A673 (cell line): Measurements from ENCODE around the gene FRY. TPM values are rescaled to one million over a fixed set of nuclear protein-coding genes. Genes with fewer than 3 reads are reported as not detected.

ENCODE experiments used
- BruUV-seq: library from RNA; stranded (reverse); fragments of 400-500 nt; replicated peaks from 2 replicates; lab custom pipeline; 2021; lab: Mats Ljungman, UMichigan
- CTCF ChIA-PET: fragments of 300-600 bp; sonication (Branson Sonifier 250); formaldehyde crosslinking; loops from one replicate; lab custom pipeline; 2022; ENCODE audit warnings: antibody characterized with exemption; lab: Charles Lee
- POLR2A ChIA-PET: fragments of 300-600 bp; sonication (Branson Sonifier 250); formaldehyde crosslinking; loops from one replicate; lab custom pipeline; 2022; ENCODE audit warnings: antibody characterized with exemption; ENCODE audit not compliant: low non-redundant PET; lab: Charles Lee
- DNase-seq: peaks from one replicate; pipeline ENCODE4 v3.0.0-alpha.2; 2015; ENCODE audit warnings: low spot score
- H3K27ac ChIP-seq: fragments of 200-600 bp; sonication (generic); 2 replicates; pipeline ENCODE4 v1.5.1; 2016; ENCODE audit warnings: mixed run types, low read depth, mild to moderate bottlenecking, mixed read lengths, antibody characterized with exemption, low read length; ENCODE audit not compliant: poor library complexity, severe bottlenecking
- H3K27me3 ChIP-seq: fragments of 200-600 bp; sonication (generic); replicated peaks from 2 replicates; pipeline ENCODE4 v1.6.1; 2017; ENCODE audit warnings: mixed run types, low read depth, mild to moderate bottlenecking, mixed read lengths, antibody characterized with exemption, low read length; ENCODE audit not compliant: insufficient read depth, poor library complexity
- H3K36me3 ChIP-seq: fragments of 200-600 bp; sonication (generic); 2 replicates; pipeline ENCODE4 v1.6.1; 2016; ENCODE audit warnings: mixed run types, mild to moderate bottlenecking, mixed read lengths, antibody characterized with exemption, low read length; ENCODE audit not compliant: insufficient read depth, poor library complexity, severe bottlenecking
- H3K4me1 ChIP-seq: fragments of 200-600 bp; sonication (generic); 2 replicates; pipeline ENCODE4 v1.6.1; 2017; ENCODE audit warnings: mixed run types, mild to moderate bottlenecking, mixed read lengths, antibody characterized with exemption, low read length; ENCODE audit not compliant: insufficient read depth, poor library complexity, severe bottlenecking
- H3K4me3 ChIP-seq: fragments of 200-600 bp; sonication (generic); 2 replicates; pipeline ENCODE4 v1.5.1; 2016; ENCODE audit warnings: low read depth, mixed run types, mild to moderate bottlenecking, mixed read lengths, low read length; ENCODE audit not compliant: poor library complexity, severe bottlenecking
- H3K9me3 ChIP-seq: fragments of 200-600 bp; sonication (generic); 2 replicates; pipeline ENCODE4 v1.6.1; 2016; ENCODE audit warnings: mixed run types, low read depth, mild to moderate bottlenecking, mixed read lengths, antibody characterized with exemption, low read length; ENCODE audit not compliant: poor library complexity, severe bottlenecking
- EZH2 ChIP-seq: fragments of 200-600 bp; sonication (generic); IDR thresholded peaks from 2 replicates; pipeline ENCODE4 v1.6.1; 2017; ENCODE audit warnings: borderline replicate concordance, low read depth, mild to moderate bottlenecking, mixed read lengths, antibody characterized with exemption, low read length; ENCODE audit not compliant: poor library complexity, severe bottlenecking
- intact Hi-C: fragments of 100-400 bp; cut with micrococcal nuclease; formaldehyde crosslinking; loops from one replicate; pipeline ENCODE4 v1.10.0; 2022; ENCODE audit not compliant: unreplicated experiment
- total RNA-seq: library from RNA; stranded (reverse); gene quantifications from 2 replicates; pipeline ENCODE4 v1.2.3, GENCODE V29; 2021
- TF ChIP-seq, protein P1 (sequence below): fragments of 300-800, 200-600 bp; sonication (generic); conservative IDR thresholded peaks from 2 replicates; pipeline ENCODE4 v1.5.1; 2017; ENCODE audit warnings: low read depth, mild to moderate bottlenecking, antibody characterized with exemption, low read length, moderate library complexity, mixed read lengths

FRY gene
- total RNA-seq, 1 experiment from 2014 or later: 0.58 TPM

DNA sequence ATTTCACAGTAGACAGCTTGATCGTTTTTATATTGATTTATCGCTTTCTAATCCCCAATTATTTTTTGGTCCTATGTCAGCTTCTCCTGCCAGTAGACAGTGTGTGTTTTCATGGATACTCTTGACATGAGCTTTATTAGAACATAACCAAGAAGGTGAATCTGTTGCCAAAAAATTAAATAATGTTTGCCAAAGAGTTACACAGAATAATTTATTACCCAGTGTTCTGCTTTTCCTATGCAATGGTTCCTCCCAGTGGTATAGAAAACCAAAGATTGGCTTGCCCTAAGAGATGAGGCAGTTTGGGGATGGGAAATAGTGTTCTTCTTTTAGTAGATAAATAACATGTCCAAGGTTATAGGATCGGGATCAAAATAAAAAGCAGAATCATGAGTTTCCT is 8.5 kb upstream of the FRY start:
- H3K27ac ChIP-seq: no peak overlapping the region
- H3K4me1 ChIP-seq: no peaks in the 10 kb centered on the region
- ChIA-PET POLR2A (no interaction called here), CTCF (no interaction called here)
- no peak overlapping the region for H3K4me3 ChIP-seq
- H3K36me3 ChIP-seq: no peaks in the 10 kb centered on the region
- TF ChIP-seq, protein P1, sequence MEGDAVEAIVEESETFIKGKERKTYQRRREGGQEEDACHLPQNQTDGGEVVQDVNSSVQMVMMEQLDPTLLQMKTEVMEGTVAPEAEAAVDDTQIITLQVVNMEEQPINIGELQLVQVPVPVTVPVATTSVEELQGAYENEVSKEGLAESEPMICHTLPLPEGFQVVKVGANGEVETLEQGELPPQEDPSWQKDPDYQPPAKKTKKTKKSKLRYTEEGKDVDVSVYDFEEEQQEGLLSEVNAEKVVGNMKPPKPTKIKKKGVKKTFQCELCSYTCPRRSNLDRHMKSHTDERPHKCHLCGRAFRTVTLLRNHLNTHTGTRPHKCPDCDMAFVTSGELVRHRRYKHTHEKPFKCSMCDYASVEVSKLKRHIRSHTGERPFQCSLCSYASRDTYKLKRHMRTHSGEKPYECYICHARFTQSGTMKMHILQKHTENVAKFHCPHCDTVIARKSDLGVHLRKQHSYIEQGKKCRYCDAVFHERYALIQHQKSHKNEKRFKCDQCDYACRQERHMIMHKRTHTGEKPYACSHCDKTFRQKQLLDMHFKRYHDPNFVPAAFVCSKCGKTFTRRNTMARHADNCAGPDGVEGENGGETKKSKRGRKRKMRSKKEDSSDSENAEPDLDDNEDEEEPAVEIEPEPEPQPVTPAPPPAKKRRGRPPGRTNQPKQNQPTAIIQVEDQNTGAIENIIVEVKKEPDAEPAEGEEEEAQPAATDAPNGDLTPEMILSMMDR: no peak
- no peak for TF ChIP-seq EZH2
- no TSS peak for BruUV-seq
- DNase-seq: no peak
- H3K27me3 ChIP-seq: no peaks in the 10 kb centered on the region
- H3K9me3 ChIP-seq: no peaks in the 10 kb centered on the region
- intact Hi-C loops: no loop called here

DNA sequence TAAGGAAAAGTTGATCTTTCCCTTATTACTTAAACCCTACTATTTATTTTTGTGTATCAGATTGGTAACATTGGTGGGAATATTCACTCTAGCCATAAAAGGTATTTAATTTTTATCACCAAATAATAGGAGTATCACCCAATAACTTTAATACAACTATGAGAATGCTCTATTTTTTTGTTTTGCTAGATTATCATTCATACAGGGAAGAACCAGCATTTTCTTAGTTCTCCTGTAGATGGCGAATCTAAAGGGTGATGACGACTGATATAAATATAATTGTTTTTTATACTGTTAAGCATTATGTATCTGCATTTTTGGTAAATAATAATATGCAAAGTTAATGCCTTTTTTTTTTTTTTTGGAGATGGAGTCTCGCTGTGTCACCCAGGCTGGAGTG is 7.9 kb upstream of the FRY start:
- intact Hi-C loops: no loop called here
- CTCF ChIA-PET: interaction anchor here (0.7 kb wide), 1 partner anchor 19 kb away, joined by 5 read pairs; no protein-coding TSS in a partner anchor

DNA sequence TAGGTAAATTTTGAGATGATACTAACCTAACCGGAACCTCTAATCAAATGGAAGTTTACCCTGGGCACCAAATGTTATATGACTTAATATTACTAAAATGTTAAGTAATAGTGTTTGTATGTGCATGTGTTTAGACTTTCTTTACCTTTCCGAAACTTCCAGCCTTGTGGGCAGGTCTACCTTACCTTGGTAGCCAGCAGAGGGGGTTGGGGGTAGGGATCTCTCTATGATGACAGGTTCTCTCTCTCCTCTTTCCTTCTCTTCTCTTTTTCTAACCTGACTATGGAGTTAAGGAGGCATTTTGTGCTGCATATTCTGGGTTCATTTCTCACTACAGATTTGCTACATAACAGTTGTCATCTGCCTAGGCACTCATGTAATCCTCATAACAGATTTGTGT is 6.8 kb upstream of the FRY start:
- Histone ChIP-seq H3K4me1 (no peaks in the 10 kb centered on the region), H3K9me3 (no peaks in the 10 kb centered on the region), H3K4me3 (no peak overlapping the region), H3K27me3 (peaks cover under 1% of the 10 kb centered on the region), H3K36me3 (no peaks in the 10 kb centered on the region), H3K27ac (no peak overlapping the region)
- DNase-seq: no peak
- ChIA-PET CTCF (no interaction called here), POLR2A (no interaction called here)
- no TSS peak for BruUV-seq
- TF ChIP-seq, protein P1: no peak
- intact Hi-C loops: no loop called here

More for the DNA sequence above, 7.9 kb upstream of the FRY start:
- Histone ChIP-seq H3K27me3 (no peaks in the 10 kb centered on the region), H3K9me3 (no peaks in the 10 kb centered on the region), H3K27ac (no peak overlapping the region), H3K4me3 (no peak overlapping the region), H3K36me3 (no peaks in the 10 kb centered on the region), H3K4me1 (no peaks in the 10 kb centered on the region)
- no TSS peak for BruUV-seq
- POLR2A ChIA-PET: no interaction called here
- no peak for TF ChIP-seq EZH2
- TF ChIP-seq, protein P1: peak; percentile 43; the same call in 1 of the 2 replicates
- DNase-seq: no peak
